Gastroesophageal sphincter (tissue), 4 donors: ENCODE data around the gene ANKRA2. TPM values are rescaled to one million over a fixed set of nuclear protein-coding genes. Genes with fewer than 3 reads are reported as not detected.
A peak's percentile ranks its signal among the peaks of the same experiment; 100 is the strongest.

ENCODE experiments used
- ATAC-seq: fragments of 150-250 bp; one replicate; pipeline ENCODE4 v1.9.1; 2016; ENCODE audit warnings: mild to moderate bottlenecking, moderate library complexity
- H3K27ac ChIP-seq, 4 donors: fragments of 200-600 bp; sonication (generic) in 3 of 4; 1 replicate in 3 of 4; 2 replicates in 1 of 4; pipeline ENCODE4 v1.5.1; 2016 to 2019
- H3K27me3 ChIP-seq: fragments of 200-600 bp; sonication (generic); one replicate; pipeline ENCODE4 v1.5.1; 2019
- H3K36me3 ChIP-seq, 2 donors: fragments of 200-600 bp; sonication (generic); one replicate each; pipeline ENCODE4 v1.5.1; 2019; ENCODE audit warnings: control low read depth in 1 of 2
- H3K4me1 ChIP-seq, 3 donors: fragments of 200-600 bp; sonication (generic); 1 replicate in 2 of 3; 2 replicates in 1 of 3; pipeline ENCODE4 v1.5.1; 2016 to 2019; ENCODE audit warnings: control low read depth in 2 of 3
- H3K4me3 ChIP-seq, 2 donors: fragments of 200-600 bp; sonication (generic); one replicate each; pipeline ENCODE4 v1.5.1; 2019; ENCODE audit warnings: mild to moderate bottlenecking in 1 of 2, moderate library complexity in 1 of 2
- H3K9me3 ChIP-seq, 3 donors: fragments of 200-600 bp; sonication (generic); one replicate each; pipeline ENCODE4 v1.5.1; 2017 to 2019; ENCODE audit warnings: control low read depth in 2 of 3
- CTCF ChIP-seq, 4 experiments: fragments of 200-600 bp in 2 of 4; fragments of 450-650 bp in 2 of 4; sonication (generic) in 1 of 4; IDR thresholded peaks; one replicate each; pipeline ENCODE4 v1.5.1; 2017 to 2019; ENCODE audit warnings: antibody characterized with exemption in 4 of 4, mild to moderate bottlenecking in 2 of 4, moderate library complexity in 2 of 4
- EP300 ChIP-seq: sonication (generic); formaldehyde crosslinking; IDR thresholded peaks from one replicate; pipeline ENCODE4 v1.6.1; 2017; ENCODE audit warnings: antibody characterized with exemption, mild to moderate bottlenecking
- POLR2A ChIP-seq, 2 donors: fragments of 450-650 bp; IDR thresholded peaks; one replicate each; pipeline ENCODE4 v1.6.1; 2017; ENCODE audit warnings: antibody characterized with exemption in 2 of 2, mild to moderate bottlenecking in 2 of 2, moderate library complexity in 1 of 2
- POLR2AphosphoS5 ChIP-seq: sonication (generic); formaldehyde crosslinking; IDR thresholded peaks from one replicate; pipeline ENCODE4 v1.6.1; 2017; ENCODE audit warnings: antibody characterized with exemption
- WGBS, 2 donors: methylation state at CpG; one replicate each; pipeline ENCODE4 v1.1.5; 2018; ENCODE audit warnings: low coverage in 1 of 2; 5-methylcytosine and 5-hydroxymethylcytosine counted together
- total RNA-seq, 4 donors: library from RNA; depleted of rRNA; stranded (reverse); fragments of >200 nt; gene quantifications; one replicate each; pipeline ENCODE4 v1.1.0, GENCODE V29; 2016

Gene ANKRA2
- total RNA-seq, 4 donors from 2014 or later: 18.3 to 55.3 (median 28.2) TPM

- TF ChIP-seq POLR2A (IDR thresholded peaks at IDR 0.05): no peak
- no peak for TF ChIP-seq EP300
- TF ChIP-seq CTCF (IDR thresholded peaks at IDR 0.05): no peak
- TF ChIP-seq POLR2AphosphoS5: no peak
- Histone ChIP-seq H3K4me3 (no peak overlapping the region), H3K4me1 (peaks cover 0 to 7% (median 0%) of the 10 kb centered on the region in 3 donors), H3K27me3 (no peaks in the 10 kb centered on the region), H3K36me3 (no peaks in the 10 kb centered on the region), H3K27ac (no peak overlapping the region), H3K9me3 (no peaks in the 10 kb centered on the region)
- WGBS, 2 donors: 28% methylated on average over 3 to 4 of the region's 4 CpGs
- ATAC-seq: no peak
These were observed 26.5 kb upstream of the ANKRA2 start for GRCh38 chr5:73591698-73592501.

DNA sequence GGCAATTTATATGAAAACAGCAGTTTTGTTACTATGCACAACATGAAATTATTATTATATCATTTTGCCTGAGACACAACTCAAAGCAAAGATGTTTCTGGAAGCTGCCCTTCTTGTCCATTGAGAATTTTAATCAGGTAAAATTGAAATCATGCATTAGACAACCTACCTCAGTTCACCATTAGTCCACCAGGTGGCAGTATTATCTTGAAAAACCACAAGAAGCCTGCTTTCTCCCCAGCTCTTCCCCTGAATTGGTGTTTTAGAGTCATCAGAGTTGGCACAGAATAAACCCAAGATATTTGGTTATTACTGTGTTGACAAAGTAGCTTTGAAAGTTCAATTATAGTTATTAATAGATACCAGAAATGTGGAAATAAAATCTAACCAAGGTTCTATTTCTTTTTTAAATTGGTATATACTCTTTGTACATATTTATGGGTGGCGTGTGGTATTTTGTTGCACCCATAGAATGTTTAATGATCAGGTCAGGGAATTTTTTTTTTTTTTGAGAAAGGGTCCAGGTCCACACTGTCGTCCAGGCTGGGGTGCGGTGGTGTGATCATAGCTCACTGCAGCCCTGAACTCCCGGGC is 25.8 kb upstream of the ANKRA2 start:
- Histone ChIP-seq H3K9me3 (no peaks in the 10 kb centered on the region), H3K27ac (no peak overlapping the region), H3K4me3 (no peak overlapping the region), H3K36me3 (no peaks in the 10 kb centered on the region), H3K4me1 (peaks cover 0 to 7% (median 0%) of the 10 kb centered on the region in 3 donors), H3K27me3 (no peaks in the 10 kb centered on the region)
- ATAC-seq: peak; percentile 43
- WGBS, 2 donors: 44 to 49% methylated on average over 2 to 4 of the region's 4 CpGs
- TF ChIP-seq POLR2A (IDR thresholded peaks at IDR 0.05) (no peak), CTCF (IDR thresholded peaks at IDR 0.05) (peak; percentile 85 to 95 (median 90))

- no peaks in the 10 kb centered on the region for H3K36me3 ChIP-seq
- H3K4me1 ChIP-seq: peaks cover 0 to 7% (median 0%) of the 10 kb centered on the region in 3 donors
- no peak for TF ChIP-seq EP300
- TF ChIP-seq POLR2AphosphoS5: no peak
- TF ChIP-seq CTCF (IDR thresholded peaks at IDR 0.05): no peak
- no peak for TF ChIP-seq POLR2A (IDR thresholded peaks at IDR 0.05)
- H3K9me3 ChIP-seq: no peaks in the 10 kb centered on the region
- no peak overlapping the region for H3K4me3 ChIP-seq
- 13 to 50% methylated on average over 1 of the region's 1 CpG for WGBS, 2 donors
- no peaks in the 10 kb centered on the region for H3K27me3 ChIP-seq
- no peak overlapping the region for H3K27ac ChIP-seq
- no peak for ATAC-seq
These were observed 22.5 kb upstream of the ANKRA2 start for GRCh38 chr5:73587923-73588322.

- Histone ChIP-seq H3K36me3 (peaks cover 4 to 46% of the 10 kb centered on the region in 2 donors), H3K27me3 (no peaks in the 10 kb centered on the region), H3K4me3 (no peak overlapping the region), H3K27ac (no peak overlapping the region), H3K4me1 (no peaks in the 10 kb centered on the region), H3K9me3 (no peaks in the 10 kb centered on the region)
- no peak for TF ChIP-seq POLR2A (IDR thresholded peaks at IDR 0.05)
- TF ChIP-seq EP300: no peak
- TF ChIP-seq CTCF (IDR thresholded peaks at IDR 0.05): no peak
- no peak for TF ChIP-seq POLR2AphosphoS5
- no peak for ATAC-seq
- 49 to 56% methylated on average over 3 of the region's 3 CpGs for WGBS, 2 donors
These were observed 17.1 kb upstream of the ANKRA2 start for GRCh38 chr5:73582285-73583145.
